IMR-90 (cell line): ENCODE data around the gene CH25H. TPM values are rescaled to one million over a fixed set of nuclear protein-coding genes. Genes with fewer than 3 reads are reported as not detected.

Experiments
- ATAC-seq: fragments of 200-7000 bp; cut with Tn5 transposase; 2 replicates; pipeline ENCODE4 v1.9.1; 2020; ENCODE audit warnings: low read depth, mild to moderate bottlenecking, moderate library complexity
- BruUV-seq: library from RNA; stranded (reverse); fragments of 400-500 nt; replicated peaks from 2 replicates; lab custom pipeline; 2021; lab: Mats Ljungman, UMichigan
- CTCF ChIA-PET: fragments of 300-600 bp; formaldehyde crosslinking; extraction: SDS; loops from one replicate; lab custom pipeline; 2021; ENCODE audit warnings: antibody characterized with exemption; lab: Yijun Ruan, JAX
- POLR2A ChIA-PET: fragments of 300-600 bp; sonication (Branson Sonifier 250); formaldehyde crosslinking; loops from one replicate; lab custom pipeline; 2022; ENCODE audit warnings: antibody characterized with exemption; ENCODE audit not compliant: unreplicated experiment; lab: Charles Lee
- DNase-seq: peaks from one replicate; pipeline ENCODE4 v3.0.0; 2013
- H2AFZ ChIP-seq: replicated peaks from 2 replicates; pipeline ENCODE3; 2013; ENCODE audit warnings: low read length, mild to moderate bottlenecking; ENCODE audit not compliant: poor library complexity
- H2AK5ac ChIP-seq: 2 replicates; pipeline ENCODE4 v1.6.1; 2013; ENCODE audit warnings: low read depth, low read length, inconsistent platforms
- H2AK9ac ChIP-seq: replicated peaks from 2 replicates; pipeline ENCODE3; 2013; ENCODE audit warnings: mild to moderate bottlenecking, low read depth, low read length, moderate library complexity; ENCODE audit not compliant: poor library complexity
- H2BK120ac ChIP-seq: 2 replicates; pipeline ENCODE4 v1.6.1; 2013; ENCODE audit warnings: low read depth, low read length, inconsistent platforms
- H2BK15ac ChIP-seq: 3 replicates; pipeline ENCODE4 v1.6.1; 2013; ENCODE audit warnings: low read depth, low read length, inconsistent platforms
- H2BK20ac ChIP-seq: 2 replicates; pipeline ENCODE4 v1.6.1; 2013; ENCODE audit warnings: low read depth, mild to moderate bottlenecking, inconsistent platforms, low read length, moderate library complexity
- H2BK5ac ChIP-seq: 2 replicates; pipeline ENCODE4 v1.6.1; 2013; ENCODE audit warnings: mild to moderate bottlenecking, low read depth, low read length, inconsistent platforms; ENCODE audit not compliant: poor library complexity, severe bottlenecking
- H3K14ac ChIP-seq: replicated peaks from 2 replicates; pipeline ENCODE4 v1.6.1; 2013; ENCODE audit warnings: low read depth, low read length, inconsistent platforms
- H3K18ac ChIP-seq: 2 replicates; pipeline ENCODE4 v1.6.1; 2013; ENCODE audit warnings: low read depth, low read length, control low read depth
- H3K23ac ChIP-seq: 2 replicates; pipeline ENCODE4 v1.6.1; 2013; ENCODE audit warnings: low read depth, low read length, inconsistent platforms
- H3K27ac ChIP-seq: 2 replicates; pipeline ENCODE4 v1.5.1; 2013; ENCODE audit warnings: mild to moderate bottlenecking, control low read depth, low read length; ENCODE audit not compliant: insufficient read depth
- H3K27me3 ChIP-seq: 2 replicates; pipeline ENCODE4 v1.6.1; 2013; ENCODE audit warnings: low read length; ENCODE audit not compliant: control insufficient read depth, insufficient read depth
- H3K36me3 ChIP-seq: 2 replicates; pipeline ENCODE4 v1.6.1; 2013; ENCODE audit warnings: low read length, mixed read lengths; ENCODE audit not compliant: control insufficient read depth, insufficient read depth
- H3K4ac ChIP-seq: 2 replicates; pipeline ENCODE4 v1.6.1; 2013; ENCODE audit warnings: low read depth, low read length, inconsistent platforms
- H3K4me1 ChIP-seq: 2 replicates; pipeline ENCODE4 v1.6.1; 2013; ENCODE audit warnings: low read length, mixed read lengths; ENCODE audit not compliant: control insufficient read depth, insufficient read depth
- H3K4me2 ChIP-seq: 2 replicates; pipeline ENCODE4 v1.6.1; 2013; ENCODE audit warnings: low read depth, mild to moderate bottlenecking, control low read depth, low read length, moderate library complexity
- H3K4me3 ChIP-seq: 2 replicates; pipeline ENCODE4 v1.5.1; 2013; ENCODE audit warnings: low read depth, mild to moderate bottlenecking, control low read depth, low read length, moderate library complexity; ENCODE audit not compliant: insufficient read depth
- H3K56ac ChIP-seq: 2 replicates; pipeline ENCODE4 v1.6.1; 2013; ENCODE audit warnings: low read length, inconsistent platforms; ENCODE audit not compliant: insufficient read depth; ENCODE audit errors: extremely low read depth
- H3K79me1 ChIP-seq, 2 experiments: 2 replicates each; pipeline ENCODE4 v1.6.1; 2013; ENCODE audit warnings: low read length in 2 of 2, inconsistent platforms in 1 of 2, low read depth in 1 of 2
- H3K9ac ChIP-seq: 2 replicates; pipeline ENCODE4 v1.6.1; 2013; ENCODE audit warnings: low read depth, low read length, control low read depth
- H3K9me1 ChIP-seq: 2 replicates; pipeline ENCODE4 v1.6.1; 2013; ENCODE audit warnings: low read length, inconsistent platforms; ENCODE audit not compliant: insufficient read depth
- H3K9me3 ChIP-seq: 2 replicates; pipeline ENCODE4 v1.6.1; 2013; ENCODE audit warnings: low read length; ENCODE audit not compliant: control insufficient read depth, insufficient read depth
- H4K20me1 ChIP-seq: 2 replicates; pipeline ENCODE4 v1.6.1; 2013; ENCODE audit warnings: low read length, inconsistent platforms; ENCODE audit not compliant: insufficient read depth
- H4K5ac ChIP-seq: 2 replicates; pipeline ENCODE4 v1.6.1; 2013; ENCODE audit warnings: mild to moderate bottlenecking, low read depth, low read length, control low read depth
- H4K8ac ChIP-seq, 2 experiments: 2 replicates each; pipeline ENCODE4 v1.6.1; 2013; ENCODE audit warnings: low read depth in 2 of 2, low read length in 2 of 2, control low read depth in 1 of 2, inconsistent platforms in 1 of 2
- H4K91ac ChIP-seq: 2 replicates; pipeline ENCODE4 v1.6.1; 2013; ENCODE audit warnings: low read depth, low read length, inconsistent platforms; ENCODE audit not compliant: insufficient read depth
- BHLHE40 ChIP-seq: fragments of 150-350 bp; IDR thresholded peaks from 2 replicates; pipeline ENCODE4 v1.6.1; 2016; ENCODE audit warnings: mild to moderate bottlenecking, low read depth, low read length
- CEBPB ChIP-seq: IDR thresholded peaks from 2 replicates; pipeline ENCODE4 v1.6.1; 2012; ENCODE audit warnings: low read depth, low read length, improper control_type of control experiment
- CHD1 ChIP-seq: IDR thresholded peaks from 2 replicates; pipeline ENCODE4 v1.6.1; 2012; ENCODE audit warnings: low read depth, low read length, improper control_type of control experiment
- FOS ChIP-seq: fragments of 150-350 bp; IDR thresholded peaks from 2 replicates; pipeline ENCODE4 v1.6.1; 2016; ENCODE audit warnings: low read depth, low read length
- MAFK ChIP-seq: IDR thresholded peaks from 2 replicates; pipeline ENCODE4 v1.6.1; 2012; ENCODE audit warnings: low read depth, low read length, improper control_type of control experiment
- MAZ ChIP-seq: IDR thresholded peaks from 2 replicates; pipeline ENCODE4 v1.6.1; 2012; ENCODE audit warnings: low read depth, mild to moderate bottlenecking, low read length, improper control_type of control experiment, moderate library complexity, borderline replicate concordance
- MXI1 ChIP-seq: IDR thresholded peaks from 2 replicates; pipeline ENCODE4 v1.6.1; 2012; ENCODE audit warnings: low read depth, mild to moderate bottlenecking, low read length, moderate library complexity, borderline replicate concordance
- NFE2L2 ChIP-seq: fragments of 150-350 bp; IDR thresholded peaks from 2 replicates; pipeline ENCODE4 v1.6.1; 2016; ENCODE audit warnings: low read depth, mild to moderate bottlenecking, low read length
- POLR2A ChIP-seq: IDR thresholded peaks from 2 replicates; pipeline ENCODE4 v1.6.1; 2012; ENCODE audit warnings: mild to moderate bottlenecking, low read depth, low read length
- RAD21 ChIP-seq: IDR thresholded peaks from 2 replicates; pipeline ENCODE4 v1.6.1; 2012; ENCODE audit warnings: low read length, improper control_type of control experiment
- RCOR1 ChIP-seq: IDR thresholded peaks from 2 replicates; pipeline ENCODE4 v1.6.1; 2012; ENCODE audit warnings: mild to moderate bottlenecking, low read length, improper control_type of control experiment; ENCODE audit not compliant: insufficient replicate concordance
- RFX5 ChIP-seq: IDR thresholded peaks from 2 replicates; pipeline ENCODE4 v1.8.0; 2012; ENCODE audit warnings: low read depth, mild to moderate bottlenecking, low read length, moderate library complexity
- SMC3 ChIP-seq: fragments of 150-350 bp; IDR thresholded peaks from 2 replicates; pipeline ENCODE4 v1.6.1; 2016; ENCODE audit warnings: low read depth, mild to moderate bottlenecking, antibody characterized with exemption, low read length, moderate library complexity
- USF2 ChIP-seq: fragments of 150-350 bp; IDR thresholded peaks from 2 replicates; pipeline ENCODE4 v1.6.1; 2017; ENCODE audit warnings: mild to moderate bottlenecking, antibody characterized with exemption, low read length, low read depth
- dilution Hi-C: fragments of 300-500 bp; cut with HindIII; formaldehyde crosslinking; loops from one replicate; pipeline ENCODE4 v1.14.3; 2018; ENCODE audit warnings: low sequenced_read_pairs; ENCODE audit not compliant: unreplicated experiment
- in situ Hi-C: fragments of 300-500 bp; cut with MboI; formaldehyde crosslinking; loops from 3 replicates; pipeline ENCODE4 v1.14.3; 2019; ENCODE audit warnings: low sequenced_read_pairs, inconsistent platforms, mixed read lengths
- intact Hi-C: fragments of 100-400 bp; cut with micrococcal nuclease; formaldehyde crosslinking; loops from 2 replicates; pipeline ENCODE4 v1.10.0; 2022
- polyA plus RNA-seq, 3 experiments: library from polyadenylated mRNA; depleted of rRNA; stranded (reverse); fragments of >200 nt; gene quantifications; 2 replicates each; pipeline ENCODE4 v1.2.3, GENCODE V29; 2012; ENCODE audit warnings: low replicate concordance in 1 of 3
- total RNA-seq: library from RNA; depleted of rRNA; stranded (reverse); fragments of >200 nt; gene quantifications from 2 replicates; pipeline ENCODE4 v1.2.3, GENCODE V29; 2012
- TF ChIP-seq, protein P1 (sequence below): fragments of 150-350 bp; IDR thresholded peaks from 2 replicates; pipeline ENCODE4 v1.6.1; 2016; ENCODE audit warnings: low read depth, mild to moderate bottlenecking, low read length, moderate library complexity, borderline replicate concordance
- TF ChIP-seq, protein P2 (sequence below): conservative IDR thresholded peaks from 2 replicates; pipeline ENCODE4 v1.5.1; 2012; ENCODE audit warnings: mild to moderate bottlenecking, low read depth, low read length, improper control_type of control experiment

CH25H gene
- total and polyA plus RNA-seq, 2 of the 4 experiments (the other 2 are of a cell fraction): 0.12 to 0.18 TPM

- H4K91ac ChIP-seq: no peak overlapping the region
- intact Hi-C loops (no loop called here), in situ Hi-C loops (no loop called here), dilution Hi-C loops (no loop called here)
- H3K4ac ChIP-seq: no peak overlapping the region
- no peak overlapping the region for H2BK120ac ChIP-seq
- no peak overlapping the region for H4K8ac ChIP-seq
- no peak overlapping the region for H3K18ac ChIP-seq
- POLR2A ChIA-PET: no interaction called here
- H3K27ac ChIP-seq: no peak overlapping the region
- H3K14ac ChIP-seq: no peak overlapping the region
- H3K36me3 ChIP-seq: no peaks in the 10 kb centered on the region
- no peaks in the 10 kb centered on the region for H3K9me1 ChIP-seq
- DNase-seq (peak; percentile 31), ATAC-seq (no peak)
- H4K20me1 ChIP-seq: no peaks in the 10 kb centered on the region
- no peaks in the 10 kb centered on the region; the same call in 1 of the 2 replicates for H3K27me3 ChIP-seq
- H3K79me1 ChIP-seq: no peaks in the 10 kb centered on the region
- no peaks in the 10 kb centered on the region; the same call in 1 of the 2 replicates for H3K4me1 ChIP-seq
- H2AK5ac ChIP-seq: no peak overlapping the region
- no peaks in the 10 kb centered on the region for H3K9me3 ChIP-seq
- no peak overlapping the region for H3K4me2 ChIP-seq
- no peak overlapping the region for H2BK20ac ChIP-seq
- H4K5ac ChIP-seq: no peak overlapping the region
- H3K4me3 ChIP-seq: no peak overlapping the region
- CTCF ChIA-PET: interaction anchor here (0.6 kb wide), 1 partner anchor 9 kb away, joined by 4 read pairs; no protein-coding TSS in a partner anchor
- H2BK5ac ChIP-seq: no peak overlapping the region
- BruUV-seq: no TSS peak
- H3K23ac ChIP-seq: no peak overlapping the region
- no peak overlapping the region for H2AFZ ChIP-seq
- H3K56ac ChIP-seq: no peak overlapping the region
- H3K9ac ChIP-seq: no peak overlapping the region
- H2AK9ac ChIP-seq: no peak overlapping the region
- TF ChIP-seq SMC3: no peak
- TF ChIP-seq MAZ: no peak
- no peak for TF ChIP-seq CEBPB
- TF ChIP-seq CHD1: no peak
- no peak for TF ChIP-seq RFX5
- no peak for TF ChIP-seq BHLHE40
- TF ChIP-seq, protein P1, sequence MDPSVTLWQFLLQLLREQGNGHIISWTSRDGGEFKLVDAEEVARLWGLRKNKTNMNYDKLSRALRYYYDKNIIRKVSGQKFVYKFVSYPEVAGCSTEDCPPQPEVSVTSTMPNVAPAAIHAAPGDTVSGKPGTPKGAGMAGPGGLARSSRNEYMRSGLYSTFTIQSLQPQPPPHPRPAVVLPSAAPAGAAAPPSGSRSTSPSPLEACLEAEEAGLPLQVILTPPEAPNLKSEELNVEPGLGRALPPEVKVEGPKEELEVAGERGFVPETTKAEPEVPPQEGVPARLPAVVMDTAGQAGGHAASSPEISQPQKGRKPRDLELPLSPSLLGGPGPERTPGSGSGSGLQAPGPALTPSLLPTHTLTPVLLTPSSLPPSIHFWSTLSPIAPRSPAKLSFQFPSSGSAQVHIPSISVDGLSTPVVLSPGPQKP: no peak
- TF ChIP-seq RCOR1: no peak
- TF ChIP-seq MAFK: no peak
- TF ChIP-seq, protein P2, sequence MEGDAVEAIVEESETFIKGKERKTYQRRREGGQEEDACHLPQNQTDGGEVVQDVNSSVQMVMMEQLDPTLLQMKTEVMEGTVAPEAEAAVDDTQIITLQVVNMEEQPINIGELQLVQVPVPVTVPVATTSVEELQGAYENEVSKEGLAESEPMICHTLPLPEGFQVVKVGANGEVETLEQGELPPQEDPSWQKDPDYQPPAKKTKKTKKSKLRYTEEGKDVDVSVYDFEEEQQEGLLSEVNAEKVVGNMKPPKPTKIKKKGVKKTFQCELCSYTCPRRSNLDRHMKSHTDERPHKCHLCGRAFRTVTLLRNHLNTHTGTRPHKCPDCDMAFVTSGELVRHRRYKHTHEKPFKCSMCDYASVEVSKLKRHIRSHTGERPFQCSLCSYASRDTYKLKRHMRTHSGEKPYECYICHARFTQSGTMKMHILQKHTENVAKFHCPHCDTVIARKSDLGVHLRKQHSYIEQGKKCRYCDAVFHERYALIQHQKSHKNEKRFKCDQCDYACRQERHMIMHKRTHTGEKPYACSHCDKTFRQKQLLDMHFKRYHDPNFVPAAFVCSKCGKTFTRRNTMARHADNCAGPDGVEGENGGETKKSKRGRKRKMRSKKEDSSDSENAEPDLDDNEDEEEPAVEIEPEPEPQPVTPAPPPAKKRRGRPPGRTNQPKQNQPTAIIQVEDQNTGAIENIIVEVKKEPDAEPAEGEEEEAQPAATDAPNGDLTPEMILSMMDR: no peak
- TF ChIP-seq FOS: no peak
- TF ChIP-seq POLR2A: no peak
- no peak for TF ChIP-seq USF2
- no peak for TF ChIP-seq NFE2L2
- no peak for TF ChIP-seq MXI1
- no peak for TF ChIP-seq RAD21
- H2BK15ac ChIP-seq: no peak overlapping the region
Observed at GRCh38 chr10:89158446-89158845, 48.7 kb downstream of the CH25H start.
